K562 (cell line): Measurements from ENCODE around the gene PRKG1. TPM values are rescaled to one million over a fixed set of nuclear protein-coding genes. Genes with fewer than 3 reads are reported as not detected.

Experiments
- ATAC-seq: fragments of 200-7000 bp; cut with Tn5 transposase; 3 replicates; pipeline ENCODE4 v1.9.1; 2020; ENCODE audit warnings: moderate library complexity
- BruUV-seq: library from RNA; stranded (reverse); fragments of 400-500 nt; replicated peaks from 2 replicates; lab custom pipeline; 2021; lab: Mats Ljungman, UMichigan
- CTCF ChIA-PET: fragments of 300-600 bp; formaldehyde crosslinking; extraction: SDS; loops from one replicate; lab custom pipeline; 2021; ENCODE audit warnings: low intra/inter-chr PET ratio; lab: Yijun Ruan, JAX
- POLR2A ChIA-PET: fragments of 300-600, 350-650 bp; sonication (Branson Sonifier 250); formaldehyde crosslinking; extraction: SDS; loops from one replicate; lab custom pipeline; 2021; ENCODE audit warnings: antibody characterized with exemption, inconsistent platforms; lab: Yijun Ruan, JAX
- DNase-seq, 4 experiments: peaks; one replicate each; pipeline versions ENCODE4 v3.0.0 to v3.0.0-alpha.2; 2011 to 2018; ENCODE audit warnings: low spot score in 3 of 4, mixed read lengths in 3 of 4; ENCODE audit errors: extremely low read depth in 1 of 4
- FAIRE-seq: peaks from 2 replicates; lab custom pipeline; 2011; peaks lifted over from hg19 to GRCh38; lab: Jason Lieb, UNC
- H2AFZ ChIP-seq: 2 replicates; pipeline ENCODE4 v1.6.0; 2011; ENCODE audit warnings: low read depth, low read length, control low read depth, inconsistent platforms
- H3K27ac ChIP-seq: fragments of 200-600 bp; 3 replicates; pipeline ENCODE4 v1.8.0; 2011; ENCODE audit warnings: low read depth, mild to moderate bottlenecking, control low read depth, inconsistent platforms, low read length, moderate library complexity, mixed read lengths; ENCODE audit errors: extremely low read depth
- H3K27me3 ChIP-seq, 2 experiments: fragments of 300-600 bp in 1 of 2; 2 replicates in 1 of 2; 3 replicates in 1 of 2; pipeline versions ENCODE4 v1.6.0 to v1.8.0; 2011; ENCODE audit warnings: inconsistent platforms in 2 of 2, low read length in 2 of 2, mild to moderate bottlenecking in 1 of 2, mixed read lengths in 1 of 2, moderate library complexity in 1 of 2; ENCODE audit not compliant: control insufficient read depth in 2 of 2, insufficient read depth in 2 of 2
- H3K36me3 ChIP-seq: fragments of 300-600 bp; 3 replicates; pipeline ENCODE4 v1.8.0; 2011; ENCODE audit warnings: mild to moderate bottlenecking, low read length, inconsistent platforms; ENCODE audit not compliant: control insufficient read depth, insufficient read depth
- H3K4me1 ChIP-seq, 2 experiments: fragments of 200-600 bp in 1 of 2; replicated peaks in 1 of 2; 2 replicates in 1 of 2; 3 replicates in 1 of 2; pipeline versions ENCODE4 v1.5.1 to v1.8.0; 2011; ENCODE audit warnings: inconsistent platforms in 2 of 2, low read length in 2 of 2, mild to moderate bottlenecking in 1 of 2, mixed read lengths in 1 of 2, moderate library complexity in 1 of 2; ENCODE audit not compliant: control insufficient read depth in 2 of 2, insufficient read depth in 2 of 2
- H3K4me2 ChIP-seq: 2 replicates; pipeline ENCODE4 v1.6.1; 2011; ENCODE audit warnings: low read length, control low read depth, inconsistent platforms, mixed read lengths; ENCODE audit not compliant: insufficient read depth
- H3K4me3 ChIP-seq: fragments of 200-600 bp; sonication (generic), shearing (Covaris generic); 2 replicates; pipeline ENCODE4 v1.5.1; 2016; ENCODE audit warnings: control low read depth, inconsistent platforms
- H3K79me2 ChIP-seq: fragments of 200-600 bp; 3 replicates; pipeline ENCODE4 v1.8.0; 2011; ENCODE audit warnings: low read length, inconsistent platforms; ENCODE audit not compliant: control insufficient read depth, insufficient read depth
- H3K9ac ChIP-seq, 2 experiments: 2 replicates each; pipeline versions ENCODE4 v1.6.0 to v1.6.1; 2011; ENCODE audit warnings: low read depth in 2 of 2, low read length in 2 of 2, control low read depth in 1 of 2, inconsistent platforms in 1 of 2, mild to moderate bottlenecking in 1 of 2, mixed read lengths in 1 of 2; ENCODE audit not compliant: insufficient read depth in 1 of 2
- H3K9me1 ChIP-seq: one replicate; pipeline ENCODE4 v1.6.0; 2011; ENCODE audit warnings: inconsistent platforms, mild to moderate bottlenecking, low read length, moderate library complexity; ENCODE audit not compliant: control insufficient read depth, insufficient read depth
- H3K9me3 ChIP-seq: replicated peaks from 2 replicates; pipeline ENCODE4 v1.5.1; 2011; ENCODE audit warnings: low read depth, low read length, inconsistent platforms; ENCODE audit not compliant: control insufficient read depth, insufficient read depth
- H4K20me1 ChIP-seq: replicated peaks from 2 replicates; pipeline ENCODE4 v1.6.1; 2011; ENCODE audit warnings: low read length, inconsistent platforms, mixed read lengths; ENCODE audit not compliant: control insufficient read depth, insufficient read depth
- ARID3A ChIP-seq: IDR thresholded peaks from 2 replicates; pipeline ENCODE4 v1.6.1; 2012; ENCODE audit warnings: low read depth, low read length, improper control_type of control experiment, borderline replicate concordance
- BCOR ChIP-seq: fragments of 450-650 bp; IDR thresholded peaks from 2 replicates; pipeline ENCODE4 v1.6.1; 2016
- E2F3 ChIP-seq: fragments of 250-450 bp; sonication (Bioruptor Pico); IDR thresholded peaks from 2 replicates; pipeline ENCODE4 v1.4.0; 2020; ENCODE audit warnings: mild to moderate bottlenecking
- ELK3 ChIP-seq: fragments of 450-650 bp; formaldehyde crosslinking; IDR thresholded peaks from 2 replicates; pipeline ENCODE4 v1.4.0; 2020; ENCODE audit warnings: mild to moderate bottlenecking
- GTF3C2 ChIP-seq: IDR thresholded peaks from 3 replicates; pipeline ENCODE4 v1.6.1; 2011; ENCODE audit warnings: borderline replicate concordance, mild to moderate bottlenecking, moderate library complexity; ENCODE audit not compliant: insufficient read length; ENCODE audit errors: extremely low read depth
- MXI1 ChIP-seq: IDR thresholded peaks from 2 replicates; pipeline ENCODE4 v1.6.1; 2011; ENCODE audit warnings: low read depth, mild to moderate bottlenecking, improper control_type of control experiment, low read length
- NFRKB ChIP-seq: fragments of 450-650 bp; IDR thresholded peaks from 2 replicates; pipeline ENCODE4 v1.6.1; 2016; ENCODE audit warnings: low read depth
- NR2F6 ChIP-seq: fragments of 450-650 bp; formaldehyde crosslinking; IDR thresholded peaks from 2 replicates; pipeline ENCODE4 v1.4.0; 2020; ENCODE audit warnings: mild to moderate bottlenecking
- PYGO2 ChIP-seq: fragments of 450-650 bp; IDR thresholded peaks from 2 replicates; pipeline ENCODE4 v1.6.1; 2016; ENCODE audit warnings: mild to moderate bottlenecking, missing genetic modification characterization, moderate library complexity, missing compliant biosample characterization
- SIN3A ChIP-seq, 2 experiments: fragments of 150-350 bp in 1 of 2; IDR thresholded peaks; 2 replicates each; pipeline ENCODE4 v1.6.1; 2011 to 2016; ENCODE audit warnings: borderline replicate concordance in 2 of 2, low read depth in 2 of 2, low read length in 2 of 2, mild to moderate bottlenecking in 2 of 2, moderate library complexity in 2 of 2; ENCODE audit not compliant: control insufficient read depth in 1 of 2
- SNAPC5 ChIP-seq: fragments of 250-450 bp; sonication (Bioruptor Pico); IDR thresholded peaks from 2 replicates; pipeline ENCODE4 v1.8.0; 2021; ENCODE audit warnings: moderate library complexity, mild to moderate bottlenecking, inconsistent platforms
- ZNF347 ChIP-seq: fragments of 450-650 bp; formaldehyde crosslinking; IDR thresholded peaks from 2 replicates; pipeline ENCODE4 v1.4.0; 2020; ENCODE audit warnings: low read depth, mild to moderate bottlenecking, moderate library complexity
- ZNF512 ChIP-seq: IDR thresholded peaks from 2 replicates; pipeline ENCODE4 v1.6.1; 2016; ENCODE audit warnings: missing genetic modification characterization, missing compliant biosample characterization
- ZSCAN29 ChIP-seq: fragments of 450-650 bp; IDR thresholded peaks from 2 replicates; pipeline ENCODE4 v1.6.1; 2017
- WGBS: fragments of 100-300 bp; shearing (Covaris generic); methylation state at CpG from one replicate; pipeline ENCODE4 v1.1.6; 2016; ENCODE audit warnings: low coverage, mixed read lengths; ENCODE audit not compliant: insufficient coverage; ENCODE audit errors: missing lambda C conversion rate; 5-methylcytosine and 5-hydroxymethylcytosine counted together
- in situ Hi-C: fragments of 300-500 bp; cut with MboI; formaldehyde crosslinking; loops from 4 replicates; pipeline ENCODE4 v1.15.0; 2018; ENCODE audit warnings: inconsistent platforms, mixed read lengths
- intact Hi-C: fragments of 100-400 bp; cut with micrococcal nuclease; formaldehyde crosslinking; loops from 2 replicates; pipeline ENCODE4 v1.14.2; 2022
- polyA plus RNA-seq, 8 experiments: library from polyadenylated mRNA; depleted of rRNA in 4 of 8; stranded (reverse) in 5 of 8; unstranded in 3 of 8; fragments of >200 nt; fragmentation: Nextera tagmentation in 2 of 8; fragmentation: Illumina TruSeq in 1 of 8; extraction: Ambion mirVana in 2 of 8; extraction: Trizol in 1 of 8; gene quantifications; 2 replicates each; pipeline versions ENCODE4 v1.2.1 to v1.2.3, GENCODE V29; 2011 to 2014; ENCODE audit warnings: inconsistent platforms in 1 of 8, missing spikeins in 1 of 8
- total RNA-seq, 7 experiments: library from RNA; depleted of rRNA in 6 of 7; stranded (reverse); fragments of >200 nt in 6 of 7; fragmentation: Illumina TruSeq in 2 of 7; extraction: Trizol in 2 of 7; gene quantifications; 2 replicates each; pipeline versions ENCODE4 v1.2.1 to v1.2.3, GENCODE V29; 2011 to 2021; ENCODE audit warnings: low replicate concordance in 1 of 7

The PRKG1 gene
- total and polyA plus RNA-seq, 9 of the 15 experiments (the other 6 are each of a cell fraction or from before 2014, with no cell fraction given): 0.22 TPM; not detected in 8

- no TSS peak for BruUV-seq
- CTCF ChIA-PET: no interaction called here
- FAIRE-seq (no peak), DNase-seq (no peak), ATAC-seq (no peak)
- H3K4me2 ChIP-seq: no peak overlapping the region
- H2AFZ ChIP-seq: no peak overlapping the region
- H3K79me2 ChIP-seq: no peaks in the 10 kb centered on the region
- WGBS: 2% methylated on average over 3 of the region's 3 CpGs
- no peaks in the 10 kb centered on the region for H3K4me1 ChIP-seq
- in situ Hi-C loops (no loop called here), intact Hi-C loops (no loop called here)
- no peak overlapping the region for H3K9ac ChIP-seq
- H4K20me1 ChIP-seq: no peaks in the 10 kb centered on the region
- H3K9me1 ChIP-seq: no peaks in the 10 kb centered on the region
- H3K27ac ChIP-seq: no peak overlapping the region
- no peak for TF ChIP-seq ZSCAN29
- no peak for TF ChIP-seq E2F3 (CRISPR knock-in tag)
- TF ChIP-seq SNAPC5: no peak
- no peak for TF ChIP-seq ZNF512 (tag)
- no peak for TF ChIP-seq ZNF347 (CRISPR knock-in tag)
- no peak for TF ChIP-seq MXI1
- no peak for TF ChIP-seq NFRKB
- TF ChIP-seq ARID3A: no peak
- no peak for TF ChIP-seq NR2F6 (CRISPR knock-in tag)
- TF ChIP-seq ELK3 (CRISPR knock-in tag): no peak
- TF ChIP-seq BCOR: no peak
- TF ChIP-seq GTF3C2: no peak
- no peak for TF ChIP-seq SIN3A (IDR thresholded peaks at IDR 0.05; ENCODE audit: borderline replicate concordance in 2 of 2, control insufficient read depth in 1 of 2, low read depth in 2 of 2, low read length in 2 of 2)
- no peak for TF ChIP-seq PYGO2 (tag)
- no peaks in the 10 kb centered on the region for H3K36me3 ChIP-seq
- POLR2A ChIA-PET: no interaction called here
- no peaks in the 10 kb centered on the region for H3K9me3 ChIP-seq
- H3K4me3 ChIP-seq: no peak overlapping the region
- H3K27me3 ChIP-seq: no peaks in the 10 kb centered on the region
Measured at GRCh38 chr10:51800121-51800520, 725.8 kb downstream of the PRKG1 start.
